Kidney (tissue), 14 donors: ENCODE results near the gene COX6B2. TPM values are rescaled to one million over a fixed set of nuclear protein-coding genes. Genes with fewer than 3 reads are reported as not detected.

Source experiments
- DNase-seq, 5 donors: peaks; one replicate each; pipeline ENCODE4 v3.0.0-alpha.2; 2013 to 2020
- FAIRE-seq: peaks from 2 replicates; lab custom pipeline; 2012; peaks lifted over from hg19 to GRCh38; lab: Jason Lieb, UNC
- H3K27ac ChIP-seq, 2 donors: one replicate each; pipeline ENCODE4 v1.7.0; 2013; ENCODE audit warnings: low read depth in 2 of 2, low read length in 2 of 2, inconsistent platforms in 1 of 2
- H3K27me3 ChIP-seq: one replicate; pipeline ENCODE4 v1.7.1; 2013; ENCODE audit warnings: low read length, inconsistent platforms; ENCODE audit not compliant: control insufficient read depth, insufficient read depth
- H3K36me3 ChIP-seq, 3 donors: one replicate each; pipeline versions ENCODE4 v1.7.0 to v1.7.1; 2013; ENCODE audit warnings: low read length in 3 of 3, control low read depth in 1 of 3, inconsistent platforms in 1 of 3; ENCODE audit not compliant: insufficient read depth in 3 of 3, control insufficient read depth in 2 of 3
- H3K4me1 ChIP-seq, 3 donors: one replicate each; pipeline versions ENCODE4 v1.7.0 to v1.7.1; 2013; ENCODE audit warnings: low read length in 3 of 3, inconsistent platforms in 1 of 3, low read depth in 1 of 3; ENCODE audit not compliant: control insufficient read depth in 2 of 3, insufficient read depth in 2 of 3
- H3K4me3 ChIP-seq, 3 donors: one replicate each; pipeline versions ENCODE4 v1.7.0 to v1.8.1; 2013; ENCODE audit warnings: low read length in 3 of 3, control low read depth in 1 of 3, inconsistent platforms in 1 of 3
- H3K9ac ChIP-seq, 3 donors: one replicate each; pipeline versions ENCODE4 v1.7.0 to v1.7.1; 2013; ENCODE audit warnings: low read length in 3 of 3, control low read depth in 1 of 3, inconsistent platforms in 1 of 3
- H3K9me3 ChIP-seq, 3 donors: one replicate each; pipeline versions ENCODE4 v1.7.0 to v1.7.1; 2013; ENCODE audit warnings: low read length in 3 of 3, control low read depth in 1 of 3, inconsistent platforms in 1 of 3; ENCODE audit not compliant: control insufficient read depth in 2 of 3, insufficient read depth in 1 of 3
- CTCF ChIP-seq: IDR thresholded peaks from 3 replicates; pipeline ENCODE4 v1.5.1; 2012; ENCODE audit warnings: mild to moderate bottlenecking, moderate library complexity, borderline replicate concordance; ENCODE audit not compliant: insufficient read depth; ENCODE audit errors: extremely low read depth
- intact Hi-C: fragments of 100-400 bp; cut with DNase I; formaldehyde crosslinking; loops from one replicate; pipeline ENCODE4 v1.11.1; 2022
- polyA plus RNA-seq: library from polyadenylated mRNA; stranded (reverse); fragments of 350-450 nt; fragmentation: Illumina TruSeq; extraction: RNeasy Lipid Tissue Mini Kit (QIAGEN cat#74804); gene quantifications from one replicate; pipeline ENCODE4 v1.2.3, GENCODE V29; 2014; ENCODE audit warnings: low read depth, low replicate concordance; ENCODE audit not compliant: insufficient read depth
- total RNA-seq: library from RNA; stranded (reverse); fragmentation: NEBNext Ultra II Directional; extraction: Animal tissue kit (Norgen Biotek cat#: 25700); gene quantifications from one replicate; pipeline ENCODE4 v1.2.1, GENCODE V29; 2021
- donor health status: control.
- donor health status: control.
- donor health status: control.
- donor health status: control.
- donor health status: control.
- donor health status: DM: yes; HTN: yes; CAD: no.
- donor health status: Normal renal cell carcinoma (clear cell type).

Gene COX6B2
- total and polyA plus RNA-seq, 2 donors from 2014 or later = 0.62 to 3.8 TPM

- Histone ChIP-seq H3K27me3 (no peaks in the 10 kb centered on the region), H3K4me1 (peaks cover 0 to 16% (median 0%) of the 10 kb centered on the region in 3 donors), H3K9me3 (no peaks in the 10 kb centered on the region), H3K27ac (no peak overlapping the region), H3K9ac (peak overlapping the region in 2 of 3 donors; percentile 7 to 87), H3K4me3 (peak overlapping the region; percentile 68 to 72 (median 68)), H3K36me3 (no peaks in the 10 kb centered on the region)
- no peak for TF ChIP-seq CTCF
- DNase-seq (peak in 4 of 5 donors; percentile 58 to 83 (median 70)), FAIRE-seq (no peak)
- intact Hi-C loops = no loop called here
These were observed 13.8 kb downstream of the COX6B2 start for GRCh38 chr19:55340784-55341147.

- Histone ChIP-seq H3K36me3 (no peaks in the 10 kb centered on the region), H3K27ac (peak overlapping the region; percentile 41 to 43), H3K4me1 (peaks cover 0 to 16% (median 0%) of the 10 kb centered on the region in 3 donors), H3K27me3 (no peaks in the 10 kb centered on the region), H3K9me3 (no peaks in the 10 kb centered on the region), H3K9ac (peak overlapping the region; percentile 30 to 87 (median 58)), H3K4me3 (peak overlapping the region; percentile 68 to 72 (median 68))
- no peak for TF ChIP-seq CTCF
- intact Hi-C loops = no loop called here
- FAIRE-seq (no peak), DNase-seq (peak in 2 of 5 donors; percentile 82 to 87)
These were observed 14.4 kb downstream of the COX6B2 start for GRCh38 chr19:55339889-55340783.

GRCh38 chr19:55339105-55339888, 15.2 kb downstream of the COX6B2 start, which contains the start of gene KMT5C:
Gene KMT5C, plus strand, starts transcription at chr19:55339876. Its CDS starts 2,061 bp downstream, at chr19:55341937.
- FAIRE-seq (peak; percentile 100), DNase-seq (peak; percentile 100)
- H3K9me3 ChIP-seq = no peaks in the 10 kb centered on the region
- no peaks in the 10 kb centered on the region for H3K36me3 ChIP-seq
- peak within 1 kb of the TSS; percentile 72 to 78 (median 78) for H3K4me3 ChIP-seq
- H3K9ac ChIP-seq = peak within 1 kb of the TSS; percentile 48 to 89 (median 81)
- H3K27ac ChIP-seq = peak within 1 kb of the TSS; percentile 95 to 96
- intact Hi-C loops = no loop called here
- peaks cover 0 to 16% (median 0%) of the 10 kb centered on the region in 3 donors for H3K4me1 ChIP-seq
- H3K27me3 ChIP-seq = no peaks in the 10 kb centered on the region
- no peak for TF ChIP-seq CTCF
